HG02973 (cell line): ENCODE data around the gene FTO.

Experiments
- ATAC-seq: cut with Tn5 transposase; IDR thresholded peaks from one replicate; pipeline ENCODE4 v1.9.1; 2021; ENCODE audit warnings: moderate library complexity; ENCODE audit not compliant: unreplicated experiment

The FTO gene

DNA sequence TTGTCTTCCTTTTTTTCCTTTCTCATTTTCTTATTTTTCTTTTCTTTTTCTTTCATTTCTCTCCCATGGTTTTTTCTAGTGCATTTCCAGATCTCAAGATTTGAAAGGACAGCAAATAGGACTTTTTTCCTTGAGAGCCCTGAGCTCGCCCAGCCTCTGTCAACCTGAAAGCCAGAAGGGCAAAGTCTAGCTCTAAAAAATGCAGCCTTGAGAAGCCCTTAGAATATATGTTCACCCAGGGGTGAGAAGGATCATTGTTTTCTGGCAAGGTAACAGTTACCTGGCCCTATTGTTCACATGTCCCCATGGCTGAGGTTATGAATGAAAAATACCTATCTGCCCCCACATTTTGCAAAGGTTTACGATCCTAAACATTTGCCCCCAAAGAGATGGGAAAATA, 364.3 kb downstream of the FTO start:
- ATAC-seq, result no peak

DNA sequence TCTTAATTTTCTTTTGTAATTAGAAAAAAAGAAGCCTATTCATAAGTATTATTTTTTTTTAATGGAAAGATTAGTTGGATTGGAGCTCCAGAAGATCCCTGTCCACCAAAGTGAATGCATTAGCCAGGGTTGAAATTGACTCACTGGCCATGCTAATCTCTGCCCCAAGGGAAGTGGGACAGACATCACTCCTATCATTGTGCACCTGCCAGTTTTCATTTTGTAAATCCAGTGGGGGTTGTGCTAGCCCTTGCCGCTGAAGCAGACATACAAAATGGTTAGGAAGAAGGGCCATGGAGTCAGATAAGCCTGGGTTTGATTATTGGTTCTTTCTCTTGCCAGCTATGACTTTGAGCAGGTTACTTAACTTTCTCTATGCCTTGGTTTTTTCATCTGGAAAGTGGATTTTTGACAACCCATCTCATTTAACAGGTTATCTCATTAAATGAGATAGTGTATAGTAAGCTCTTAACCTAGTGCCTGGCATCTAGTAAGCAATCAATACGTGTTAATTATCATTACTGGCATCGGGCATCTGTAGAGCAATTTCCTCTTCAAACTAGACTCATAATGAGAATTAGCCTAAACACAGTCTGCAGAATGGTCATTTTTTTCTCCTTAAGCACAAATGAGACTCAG, 365.8 kb downstream of the FTO start:
- ATAC-seq, result no peak

DNA sequence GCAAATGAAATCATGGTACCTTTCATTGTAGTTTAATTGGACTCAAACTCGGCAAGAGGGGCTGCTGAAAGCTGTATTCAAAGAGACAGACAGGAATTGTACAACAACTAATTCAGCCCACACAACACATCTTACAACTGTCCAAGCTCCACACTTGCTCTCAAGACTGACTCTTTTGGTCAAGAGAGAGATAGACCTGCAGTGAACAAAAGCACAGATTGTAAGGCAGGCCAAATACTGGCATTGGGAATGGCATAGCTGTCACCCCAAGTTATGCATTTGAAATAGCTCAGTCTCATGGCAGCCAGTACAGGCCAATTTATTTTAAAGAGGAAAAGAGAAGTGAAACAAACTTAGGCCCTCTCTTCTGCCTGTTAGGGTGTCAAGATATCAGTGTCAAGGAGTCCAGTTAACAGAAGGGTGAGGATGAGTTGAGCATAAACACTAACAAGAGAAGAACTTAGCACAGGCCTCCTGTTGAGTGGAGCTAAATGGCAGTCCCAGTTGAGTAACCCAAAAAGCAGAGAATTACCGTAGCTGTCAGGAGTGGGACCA, 366.9 kb downstream of the FTO start:
- no peak for ATAC-seq

DNA sequence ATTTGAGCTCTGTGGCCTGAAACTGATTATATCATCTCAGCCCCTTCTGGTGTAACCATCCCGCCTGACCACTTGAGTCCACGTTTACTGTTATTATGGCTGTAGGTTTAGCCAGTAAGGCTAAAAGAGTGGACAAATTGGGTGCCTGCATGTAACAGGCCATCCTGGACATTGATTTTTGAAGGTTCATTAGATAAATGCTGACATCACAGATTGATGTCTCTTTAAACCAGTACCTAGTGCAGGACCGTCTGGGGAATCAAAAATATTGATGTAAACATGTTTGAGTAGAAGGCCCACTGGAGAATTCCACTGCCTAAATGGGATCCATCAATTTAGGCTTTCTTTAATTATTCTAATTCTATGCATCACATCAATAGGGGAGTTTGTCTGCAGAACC, 367.6 kb downstream of the FTO start:
- no peak for ATAC-seq

DNA sequence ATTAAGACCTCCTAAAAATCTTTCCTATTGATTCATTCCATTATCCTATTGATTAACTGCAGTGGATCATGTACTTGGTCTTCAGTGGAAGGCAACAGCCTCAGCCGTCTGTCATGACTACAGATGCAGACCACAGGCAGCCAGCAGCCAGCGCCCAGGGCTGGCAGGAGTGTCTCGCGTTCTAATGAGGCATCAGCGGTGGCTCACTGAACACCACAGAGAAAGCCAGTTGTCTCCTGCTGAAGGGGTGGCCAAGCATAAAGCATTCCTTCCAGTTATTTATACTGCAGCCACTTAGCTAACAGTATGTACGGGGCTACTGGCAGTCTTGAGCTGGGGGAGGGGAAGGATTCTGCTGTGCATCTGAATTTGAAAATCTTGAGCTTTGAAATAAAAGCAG, 368.3 kb downstream of the FTO start:
- no peak for ATAC-seq

DNA sequence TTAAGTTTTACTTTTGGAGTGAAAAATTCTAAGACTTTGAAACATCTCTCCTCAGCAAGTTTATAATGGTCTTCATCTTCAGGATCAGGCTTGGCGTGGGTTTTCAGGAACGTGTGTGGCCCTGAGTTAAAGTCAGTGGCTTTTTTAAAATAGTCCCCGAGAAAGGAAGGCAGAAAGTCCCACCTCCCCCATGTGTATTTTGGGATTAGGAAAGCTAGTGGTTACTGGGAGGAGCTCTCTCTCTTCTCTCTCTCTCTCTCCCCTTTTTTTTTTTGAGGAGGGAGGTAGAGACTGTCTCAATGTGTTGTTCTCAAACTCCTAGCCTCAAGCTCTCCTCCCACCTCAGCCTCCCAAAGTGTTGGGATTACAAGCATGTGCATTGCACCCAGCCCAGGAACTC, 369.4 kb downstream of the FTO start:
- no peak for ATAC-seq

DNA sequence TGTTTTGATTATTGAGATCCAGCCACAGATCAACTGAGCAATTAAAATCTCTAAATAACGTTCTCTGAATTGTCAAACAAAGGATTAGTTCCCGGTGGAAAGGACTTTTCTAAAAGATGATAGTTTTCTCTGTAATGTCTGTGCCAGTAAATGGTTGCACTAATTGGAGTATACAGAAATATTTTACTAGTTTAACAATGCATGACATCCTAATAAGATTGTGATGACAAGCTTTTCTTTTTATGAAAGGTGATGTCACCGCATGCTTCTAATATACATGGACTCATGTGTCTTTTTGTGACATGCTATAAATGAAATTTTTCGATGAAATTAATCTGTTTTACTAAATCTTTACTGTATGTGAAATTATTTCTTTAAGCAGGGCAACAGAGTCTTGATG, 371.5 kb downstream of the FTO start:
- ATAC-seq, result no peak

DNA sequence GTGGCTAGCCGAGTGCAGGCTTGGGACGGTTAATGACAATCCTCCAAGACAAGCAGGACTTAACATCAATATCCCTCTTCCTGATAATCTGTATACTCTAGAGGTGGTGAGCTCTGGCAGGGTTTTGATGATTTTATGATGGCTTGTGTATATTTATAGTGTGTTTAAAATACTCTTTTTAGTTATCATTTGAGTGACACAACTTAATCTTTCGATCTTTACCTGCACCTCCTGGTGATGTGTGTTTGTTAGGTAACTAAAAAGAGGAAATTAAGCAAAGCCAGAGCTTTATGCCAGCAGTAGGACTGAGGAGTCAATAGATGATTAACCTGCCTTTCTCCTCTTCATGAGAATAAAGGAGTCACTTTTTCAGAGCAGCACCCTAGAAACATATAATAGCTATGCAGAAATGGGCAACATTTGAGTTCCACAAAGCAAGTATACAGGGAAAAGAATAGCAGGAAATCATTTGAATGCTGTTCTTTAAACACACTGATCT, 372.1 kb downstream of the FTO start:
- ATAC-seq, result no peak

DNA sequence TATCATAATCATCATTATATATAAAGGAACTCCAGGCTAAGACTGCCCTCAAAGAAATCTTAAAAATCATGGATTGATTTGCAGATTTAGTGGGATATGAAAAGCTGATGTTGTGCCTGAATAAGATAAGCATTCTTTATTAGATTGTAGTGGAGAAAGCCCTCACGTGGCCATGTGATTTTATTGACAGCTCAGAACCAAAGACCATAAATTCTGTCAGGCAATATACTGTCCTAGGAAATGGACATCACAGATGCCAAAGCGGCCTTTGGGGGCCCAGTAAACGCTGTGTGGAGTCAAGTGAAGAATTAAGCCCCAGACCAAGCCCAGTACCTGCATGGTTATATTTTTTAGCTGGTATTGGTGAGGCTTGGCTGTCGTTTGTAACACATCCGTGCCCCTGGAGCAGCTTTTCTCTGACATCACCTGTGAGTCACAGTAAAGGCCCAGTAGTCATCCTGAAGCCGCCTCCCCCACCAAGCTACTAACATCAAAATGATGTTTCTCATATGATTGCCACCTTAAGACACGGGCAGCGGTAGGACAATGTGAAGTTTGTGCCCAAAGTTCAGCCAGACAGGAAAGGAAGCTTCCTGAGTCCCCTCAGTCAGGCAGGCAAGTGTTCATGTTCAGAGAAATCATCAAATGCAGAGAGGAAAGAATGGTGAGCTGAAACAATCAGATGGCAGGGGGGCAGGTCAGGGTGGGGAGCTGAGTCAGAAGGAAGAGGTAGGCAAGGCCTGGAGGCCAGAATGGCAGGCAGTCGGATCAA, 373.3 kb downstream of the FTO start:
- ATAC-seq, result no peak

DNA sequence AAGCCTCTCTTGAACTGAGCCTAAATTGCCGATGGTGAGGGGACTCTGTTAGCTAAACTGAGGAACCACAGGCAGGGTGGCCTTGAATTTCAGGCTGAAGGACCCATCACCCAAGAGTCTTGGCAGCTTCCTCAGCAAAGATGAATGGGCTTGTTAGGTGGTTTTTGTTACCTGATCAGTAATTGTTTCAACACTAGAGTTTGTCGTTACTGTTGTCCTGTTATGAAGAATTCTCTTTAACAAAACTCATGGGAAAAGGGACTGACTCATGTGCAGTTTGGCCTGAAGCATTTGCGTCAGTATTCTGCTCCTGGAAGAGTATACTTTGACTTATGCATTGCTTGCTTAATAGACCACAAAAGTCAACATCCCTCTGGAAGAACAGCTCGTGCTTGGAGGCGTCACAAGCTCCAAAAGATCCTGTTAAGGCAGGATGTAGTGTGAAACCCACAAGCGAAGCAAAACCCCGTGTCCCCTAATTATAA, 376.6 kb downstream of the FTO start:
- ATAC-seq, result no peak

DNA sequence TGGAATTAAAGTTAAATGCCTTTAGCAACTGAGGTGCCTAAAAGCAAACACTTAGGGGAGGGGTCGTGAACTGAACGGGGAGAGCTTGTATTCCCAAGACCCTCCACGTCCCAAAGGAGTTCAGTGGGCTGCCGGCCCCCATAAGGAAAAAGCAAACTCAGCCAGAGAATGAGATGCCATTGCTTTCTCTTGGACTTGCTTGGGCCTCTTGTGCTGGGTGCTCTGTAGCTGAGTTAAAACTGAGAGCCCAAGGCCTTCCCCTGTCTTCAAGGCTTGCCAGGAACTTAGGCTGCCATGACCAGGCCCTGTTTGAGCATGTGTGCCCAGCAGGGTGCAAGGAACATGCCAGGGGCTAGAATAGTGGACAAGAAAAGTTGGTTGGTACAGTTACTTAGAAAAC, 382.8 kb downstream of the FTO start:
- ATAC-seq, result no peak

DNA sequence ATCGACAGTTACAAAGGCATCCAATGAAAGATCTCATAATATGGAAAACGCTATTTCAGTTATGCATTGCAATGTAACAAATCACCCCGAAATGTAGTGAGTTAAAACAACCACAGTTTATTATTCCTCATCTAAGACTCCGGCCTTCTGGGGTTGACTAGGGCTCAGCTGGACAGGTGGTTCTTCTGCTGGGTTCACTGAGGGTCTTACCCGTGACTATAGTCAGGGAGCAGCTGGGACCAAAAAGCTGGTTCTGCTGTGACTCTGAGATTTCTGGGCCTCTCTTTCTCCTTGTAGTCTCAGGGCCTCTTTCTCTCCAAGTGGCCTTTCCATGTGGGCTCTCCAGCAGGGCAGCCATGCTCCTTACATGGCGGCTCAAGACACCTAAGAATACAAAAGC, 386.6 kb downstream of the FTO start:
- no peak for ATAC-seq

DNA sequence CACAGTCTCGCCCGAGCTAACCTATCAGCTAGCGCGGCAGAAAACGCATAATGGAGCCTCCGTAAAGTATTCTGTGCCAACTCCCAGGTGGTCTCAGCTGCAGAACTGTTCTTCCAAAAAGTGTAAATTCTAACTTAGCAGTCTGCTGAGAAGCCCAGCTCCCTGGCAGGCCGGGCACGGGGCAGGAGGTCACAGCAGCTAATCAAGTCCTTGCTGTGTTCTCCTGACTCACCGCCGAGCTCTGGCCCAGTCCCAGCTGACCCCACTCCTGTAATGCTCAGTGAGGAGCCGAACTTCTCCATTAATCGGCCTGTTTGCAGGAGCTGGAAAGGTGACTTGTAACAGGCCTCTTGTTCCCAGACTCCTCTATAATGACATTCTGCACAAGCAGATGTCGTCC, 389.3 kb downstream of the FTO start:
- ATAC-seq, result no peak

DNA sequence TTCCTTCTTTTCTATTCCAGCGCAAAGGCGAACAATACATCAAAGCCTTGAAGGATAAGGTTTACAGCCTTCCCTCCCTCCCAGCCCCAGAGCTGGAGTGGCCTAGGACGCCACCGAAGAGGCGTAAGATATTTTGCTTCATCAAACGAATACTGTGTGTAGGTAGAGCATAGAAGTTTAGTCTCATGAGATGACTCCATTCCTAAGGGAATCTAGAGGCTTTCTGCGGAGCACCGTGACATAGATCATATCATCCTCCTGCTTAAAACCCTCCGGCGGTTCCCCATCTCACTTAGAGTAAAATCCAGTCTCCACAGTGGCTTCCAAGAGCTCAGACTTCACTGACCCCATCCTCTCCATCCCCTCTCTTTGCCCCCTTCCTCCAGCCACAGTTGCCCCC, 390.7 kb downstream of the FTO start:
- no peak for ATAC-seq

DNA sequence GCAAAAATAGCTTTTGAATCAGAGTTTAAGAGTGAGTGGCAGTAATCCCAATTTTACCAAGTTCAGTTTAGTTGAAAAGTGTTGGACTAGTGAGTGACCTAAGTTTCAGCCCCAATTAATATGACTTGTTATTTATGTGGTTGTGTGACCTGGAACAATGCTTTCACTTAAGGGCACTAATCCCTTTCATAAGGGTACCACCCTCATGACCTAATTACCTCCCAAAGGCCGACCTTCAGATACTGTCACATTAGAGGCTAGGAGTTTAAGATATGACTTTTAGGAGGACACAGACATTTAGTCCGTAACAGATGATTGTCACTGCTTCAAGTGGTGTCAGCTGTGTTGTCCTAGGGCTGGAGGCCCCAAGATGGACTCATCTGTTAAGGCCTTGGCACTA, 392.7 kb downstream of the FTO start:
- ATAC-seq, result no peak

DNA sequence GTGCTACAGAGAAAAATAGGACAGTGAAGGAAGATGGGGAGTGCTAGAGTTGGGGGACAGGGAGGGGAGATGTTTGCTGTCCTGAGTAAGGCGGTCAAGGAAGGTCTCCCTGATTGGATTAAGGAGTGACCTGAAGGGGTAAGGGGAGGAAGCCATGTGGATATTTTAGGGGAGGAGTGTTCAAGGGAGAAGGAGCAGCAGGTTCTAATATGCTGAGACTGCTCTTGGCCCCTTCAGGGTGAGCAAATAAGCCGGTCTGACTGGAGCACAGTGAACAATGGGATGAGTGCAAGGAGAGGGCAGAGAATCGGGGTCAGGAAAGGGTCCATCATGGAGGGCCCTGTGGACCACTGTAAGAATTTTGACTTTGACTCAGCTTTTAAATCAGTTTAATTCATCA, 393.8 kb downstream of the FTO start:
- no peak for ATAC-seq

DNA sequence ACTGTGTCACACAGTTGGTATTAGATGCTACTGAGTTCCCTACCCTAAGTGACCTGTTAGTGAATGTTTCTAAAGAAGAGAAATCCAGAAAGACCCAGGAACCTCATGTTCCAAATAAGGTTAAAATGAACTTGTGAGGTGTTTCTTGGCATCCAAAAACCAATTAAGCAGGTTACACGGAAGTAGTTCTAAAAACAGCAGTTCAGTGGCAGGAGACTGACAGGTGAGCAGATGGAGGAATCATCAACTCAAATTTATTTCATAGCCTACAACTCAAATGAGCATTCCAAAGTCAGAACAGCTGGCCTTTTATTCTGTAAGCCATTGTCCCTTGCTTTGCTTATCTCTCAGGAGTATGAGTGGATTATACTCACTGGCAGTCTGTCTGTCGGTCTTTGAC, 394.3 kb downstream of the FTO start:
- no peak for ATAC-seq

DNA sequence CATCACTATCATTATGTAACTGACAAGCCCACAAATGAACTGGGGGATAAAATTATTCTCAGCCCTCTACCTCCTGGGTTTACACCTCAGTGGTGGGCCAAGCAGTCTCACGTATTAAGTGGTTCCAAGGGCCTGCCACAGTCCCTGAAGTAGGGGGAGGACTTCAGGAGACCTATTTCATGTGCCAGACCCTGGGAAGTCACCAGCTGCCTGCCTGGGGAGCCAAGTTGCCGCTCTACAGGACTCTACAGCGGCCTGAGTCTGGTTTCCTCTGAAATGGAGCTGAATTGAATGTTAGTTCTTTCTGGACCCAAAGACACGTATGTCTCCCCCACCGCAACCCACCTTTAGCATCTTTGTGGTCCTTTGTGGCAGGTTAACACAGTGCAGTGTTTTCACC, 395.7 kb downstream of the FTO start:
- no peak for ATAC-seq

DNA sequence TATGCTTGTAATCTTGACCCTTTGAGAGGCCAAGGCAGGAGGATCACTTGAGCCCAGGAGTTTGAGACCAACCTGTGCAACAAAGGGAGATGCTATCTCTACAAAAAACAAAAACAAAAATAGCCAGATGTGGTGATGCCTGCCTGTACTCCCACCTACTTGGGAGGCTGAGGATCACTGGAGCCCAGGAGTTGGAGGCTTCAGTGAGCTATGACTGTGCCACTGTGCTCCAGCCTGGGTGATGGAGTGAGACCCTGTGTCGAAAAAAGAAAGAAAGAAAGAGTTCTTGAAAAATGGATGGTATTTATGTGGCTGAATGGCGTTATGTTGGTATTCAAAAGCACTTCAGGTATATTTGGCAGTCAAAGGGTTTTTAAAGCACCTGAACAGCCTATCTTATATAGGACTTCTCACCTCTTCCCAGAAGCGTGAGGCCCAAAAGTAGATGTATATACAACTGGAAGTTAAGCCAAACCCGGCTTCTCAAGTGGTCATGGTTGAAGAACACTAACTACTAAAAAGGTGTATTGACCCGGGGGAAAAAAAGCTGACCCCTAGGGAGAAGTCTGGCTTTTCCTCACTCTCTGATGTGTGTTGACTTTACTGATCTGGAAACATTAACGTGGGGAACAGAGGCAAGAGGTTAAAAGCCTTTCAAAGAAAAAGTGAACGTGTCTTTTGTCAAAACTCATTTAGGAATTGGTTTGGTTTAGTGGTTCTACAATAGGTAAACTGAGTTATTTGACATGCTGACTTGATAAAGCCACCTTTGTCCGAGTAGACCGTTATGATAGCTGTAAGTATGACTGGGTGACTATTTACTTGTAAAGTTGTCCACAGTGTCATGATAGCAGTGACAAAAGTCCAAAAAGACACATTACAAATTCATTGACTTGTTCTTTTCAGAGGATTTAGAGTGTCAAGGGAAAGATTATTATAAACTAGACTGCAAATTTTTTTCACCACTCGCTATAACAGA, 399.2 kb downstream of the FTO start:
- no peak for ATAC-seq

DNA sequence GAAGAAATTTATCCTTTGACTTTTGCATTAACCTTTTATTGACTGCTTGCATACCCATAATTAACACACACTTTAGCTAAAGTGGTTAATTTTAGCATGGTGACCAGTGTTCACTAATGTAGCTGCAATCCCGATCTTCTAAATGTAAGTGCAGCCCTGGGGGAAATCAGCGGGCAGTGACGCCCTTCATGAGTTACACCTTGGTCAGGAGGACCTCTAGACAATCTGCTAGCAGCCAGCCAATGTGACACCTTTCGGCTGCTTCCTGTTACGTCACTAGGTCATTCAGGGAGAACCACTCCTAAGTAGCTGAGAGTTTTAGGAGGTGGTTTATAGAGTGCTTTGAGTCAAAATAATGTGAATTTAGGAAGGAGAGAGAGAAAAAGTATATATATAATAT, 402.1 kb downstream of the FTO start:
- ATAC-seq, result no peak

DNA sequence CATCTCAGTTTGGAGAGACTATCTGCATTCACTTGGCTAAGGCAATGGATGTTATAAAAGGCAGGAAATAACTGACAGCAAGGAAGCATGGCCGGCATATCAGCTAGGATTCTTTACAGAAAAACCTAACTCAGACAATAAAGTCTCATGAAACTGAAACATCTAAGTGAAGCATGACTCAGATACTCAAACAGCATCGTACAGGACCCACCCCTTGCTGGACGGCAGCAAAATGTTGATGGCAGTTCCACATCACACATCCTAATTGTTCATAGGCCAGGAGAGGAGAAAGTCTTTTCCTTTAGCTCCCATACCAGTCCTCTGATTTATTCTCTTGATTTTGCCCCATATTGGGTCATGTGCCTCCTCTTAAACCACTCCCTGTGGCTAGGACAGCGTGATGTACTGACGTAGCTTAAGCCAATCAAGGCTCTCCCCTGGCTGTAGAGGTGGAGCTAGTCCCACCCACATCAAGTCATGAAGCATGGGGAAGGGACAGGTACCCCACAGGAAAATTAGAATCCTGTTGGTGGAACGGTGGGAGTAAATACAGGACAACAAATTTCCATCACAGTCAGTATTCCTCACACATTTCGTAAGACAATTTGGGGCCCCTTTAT, 403.7 kb downstream of the FTO start:
- no peak for ATAC-seq
